Measurements from ENCODE around the gene DCLRE1B. TPM values are rescaled to one million over a fixed set of nuclear protein-coding genes. Genes with fewer than 3 reads are reported as not detected.

DCLRE1B gene
- total and polyA plus RNA-seq, 12 donors: 1.1 to 6.1 (median 3.8) TPM

DNA sequence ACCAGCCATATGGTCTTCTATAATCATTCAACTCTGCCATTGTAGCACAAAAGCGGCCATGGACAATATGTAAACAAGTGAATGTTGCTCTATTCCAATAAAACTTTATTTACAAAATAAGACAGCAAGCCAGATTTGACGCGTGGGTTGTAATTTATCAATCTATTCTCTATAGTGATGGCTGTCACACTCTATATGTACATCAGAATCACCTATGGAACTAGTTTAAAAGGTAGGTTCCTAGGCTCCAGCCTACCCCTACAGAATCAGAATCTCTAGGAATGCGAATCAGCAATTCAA, 25.4 kb upstream of the DCLRE1B start:
- Histone ChIP-seq H3K27ac (no peak overlapping the region), H3K4me1 (replicated peaks in 1 of 2) (no peaks in the 10 kb centered on the region), H3K27me3 (no peaks in the 10 kb centered on the region), H3K9me3 (replicated peaks in 1 of 3) (no peaks in the 10 kb centered on the region), H3K4me3 (no peak overlapping the region), H3K36me3 (replicated peaks in 1 of 2) (no peaks in the 10 kb centered on the region)
- intact Hi-C loops (cut with DNase I): no loop called here
- no peak for TF ChIP-seq POLR2A (IDR thresholded peaks at IDR 0.05)
- TF ChIP-seq, protein P1, sequence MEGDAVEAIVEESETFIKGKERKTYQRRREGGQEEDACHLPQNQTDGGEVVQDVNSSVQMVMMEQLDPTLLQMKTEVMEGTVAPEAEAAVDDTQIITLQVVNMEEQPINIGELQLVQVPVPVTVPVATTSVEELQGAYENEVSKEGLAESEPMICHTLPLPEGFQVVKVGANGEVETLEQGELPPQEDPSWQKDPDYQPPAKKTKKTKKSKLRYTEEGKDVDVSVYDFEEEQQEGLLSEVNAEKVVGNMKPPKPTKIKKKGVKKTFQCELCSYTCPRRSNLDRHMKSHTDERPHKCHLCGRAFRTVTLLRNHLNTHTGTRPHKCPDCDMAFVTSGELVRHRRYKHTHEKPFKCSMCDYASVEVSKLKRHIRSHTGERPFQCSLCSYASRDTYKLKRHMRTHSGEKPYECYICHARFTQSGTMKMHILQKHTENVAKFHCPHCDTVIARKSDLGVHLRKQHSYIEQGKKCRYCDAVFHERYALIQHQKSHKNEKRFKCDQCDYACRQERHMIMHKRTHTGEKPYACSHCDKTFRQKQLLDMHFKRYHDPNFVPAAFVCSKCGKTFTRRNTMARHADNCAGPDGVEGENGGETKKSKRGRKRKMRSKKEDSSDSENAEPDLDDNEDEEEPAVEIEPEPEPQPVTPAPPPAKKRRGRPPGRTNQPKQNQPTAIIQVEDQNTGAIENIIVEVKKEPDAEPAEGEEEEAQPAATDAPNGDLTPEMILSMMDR (IDR thresholded peaks at IDR 0.05): no peak
- no peak for DNase-seq
- WGBS, 4 donors: 88 to 96% (median 96%) methylated on average over 4 of the region's 4 CpGs

DNA sequence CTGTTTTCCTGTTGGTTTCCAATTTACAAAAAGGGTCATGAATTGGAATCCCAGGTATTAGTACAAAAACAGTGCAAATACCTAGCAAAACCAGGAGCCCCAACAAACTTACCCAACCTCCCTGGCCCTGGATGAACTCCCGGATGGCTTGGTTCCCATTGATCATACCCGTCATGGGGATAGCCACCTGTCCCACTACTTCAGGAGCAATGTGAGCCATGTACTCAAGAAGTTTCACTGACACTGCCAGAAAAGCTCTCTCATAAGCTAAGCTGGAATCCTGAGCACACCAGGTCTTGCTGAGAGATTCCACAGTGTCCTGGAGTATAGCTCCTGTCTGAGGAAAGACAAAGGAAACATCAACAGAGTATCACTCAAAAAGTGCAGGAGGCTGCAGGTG, 23.5 kb upstream of the DCLRE1B start:
- Histone ChIP-seq H3K27me3 (no peaks in the 10 kb centered on the region), H3K4me1 (replicated peaks in 1 of 2) (no peaks in the 10 kb centered on the region), H3K4me3 (no peak overlapping the region), H3K36me3 (replicated peaks in 1 of 2) (no peaks in the 10 kb centered on the region), H3K9me3 (replicated peaks in 1 of 3) (no peaks in the 10 kb centered on the region), H3K27ac (no peak overlapping the region)
- intact Hi-C loops (cut with DNase I): no loop called here
- WGBS, 4 donors: 84 to 92% (median 88%) methylated on average over 2 of the region's 2 CpGs
- TF ChIP-seq POLR2A (IDR thresholded peaks at IDR 0.05): no peak
- TF ChIP-seq, protein P1 (IDR thresholded peaks at IDR 0.05): no peak
- DNase-seq: no peak

DNA sequence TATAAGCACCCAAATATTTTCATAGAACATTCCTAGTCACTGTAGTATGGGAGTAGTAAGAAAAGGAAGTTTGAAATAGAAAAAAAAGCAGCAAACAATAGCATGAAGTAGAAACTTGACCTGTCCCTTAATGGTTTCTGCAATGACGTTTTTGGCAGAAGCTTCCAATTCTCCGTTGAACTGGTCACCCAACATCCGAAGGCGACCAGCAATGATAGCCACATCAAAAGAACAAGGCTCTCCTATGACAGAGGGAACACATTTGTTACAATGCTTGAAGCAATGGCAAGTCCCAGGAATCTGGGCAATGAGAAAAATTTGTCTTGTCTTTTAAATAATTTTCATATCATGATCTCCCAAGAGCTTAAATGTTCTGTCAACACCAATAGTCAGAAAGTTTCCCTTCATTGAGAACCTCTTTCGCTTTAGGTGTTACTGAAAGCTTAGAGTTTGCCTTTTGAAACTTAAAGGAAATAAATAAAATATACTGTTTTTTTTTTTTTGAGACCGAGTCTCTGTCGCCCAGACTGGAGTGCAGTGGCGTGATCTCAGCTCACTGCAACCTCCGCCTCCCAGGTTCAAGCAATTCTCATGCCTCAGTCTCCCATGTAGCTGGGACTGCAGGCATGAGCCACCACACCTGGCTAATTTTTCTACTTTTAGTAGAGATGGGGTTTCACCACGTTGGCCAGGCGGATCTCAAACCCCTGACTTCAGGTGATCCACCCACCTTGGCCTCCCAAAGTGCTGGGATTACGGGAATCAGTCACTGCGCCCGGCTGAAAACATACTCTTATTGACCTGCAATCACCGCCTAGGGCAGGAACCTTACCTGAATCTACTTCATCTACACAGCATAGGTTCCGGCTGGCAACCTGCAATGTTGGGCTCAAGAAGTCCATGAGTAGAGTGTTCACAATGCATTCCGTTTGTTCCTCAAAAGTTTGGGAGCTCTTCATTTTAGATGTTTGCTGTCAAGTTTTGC, 18.4 kb upstream of the DCLRE1B start:
- intact Hi-C loops (cut with DNase I): no loop called here
- no peak for DNase-seq
- no peak for TF ChIP-seq POLR2A (IDR thresholded peaks at IDR 0.05)
- TF ChIP-seq, protein P1 (IDR thresholded peaks at IDR 0.05): no peak
- Histone ChIP-seq H3K4me3 (no peak overlapping the region), H3K27ac (no peak overlapping the region), H3K36me3 (replicated peaks in 1 of 2) (no peaks in the 10 kb centered on the region), H3K4me1 (replicated peaks in 1 of 2) (no peaks in the 10 kb centered on the region), H3K27me3 (no peaks in the 10 kb centered on the region), H3K9me3 (replicated peaks in 1 of 3) (no peaks in the 10 kb centered on the region)
- WGBS, 4 donors: 85 to 90% (median 88%) methylated on average over 17 of the region's 17 CpGs

DNA sequence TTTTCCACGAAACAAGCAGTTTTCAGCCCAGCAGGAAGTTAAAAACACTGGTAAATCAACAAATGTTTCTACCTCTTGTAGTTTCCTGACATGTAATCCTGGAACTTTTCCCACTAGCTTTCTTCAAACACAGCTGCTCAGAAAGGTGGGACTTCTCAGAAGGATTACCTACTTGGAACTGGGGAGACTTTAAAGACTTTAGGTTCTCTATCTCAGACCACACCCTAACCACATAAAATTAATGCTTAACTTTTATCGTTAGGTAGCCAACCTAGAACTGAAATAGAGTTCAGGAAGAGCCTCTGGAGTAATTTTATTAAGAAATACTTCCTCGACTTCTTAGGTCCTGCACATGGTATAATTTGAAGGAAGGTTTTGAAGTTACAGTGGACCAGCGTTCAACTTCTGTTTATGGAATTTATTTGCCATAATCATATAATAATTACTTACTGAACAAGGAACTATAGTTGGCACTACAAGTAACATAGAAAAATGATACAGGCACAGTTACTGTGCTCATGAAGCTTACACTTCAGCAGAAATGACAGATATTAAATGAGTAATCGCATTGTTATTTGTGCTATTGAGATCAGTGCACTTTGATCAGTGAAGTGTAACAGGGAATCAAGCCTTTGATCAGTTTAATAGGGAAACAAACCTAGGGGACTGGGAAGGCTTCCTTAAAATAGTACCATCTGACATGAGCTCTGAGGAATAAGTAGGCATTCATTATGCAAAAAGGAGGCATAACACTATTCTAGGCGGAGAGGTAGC, 17.5 kb upstream of the DCLRE1B start, which contains the start of gene BCL2L15:
BCL2L15 (minus strand) TSS at position 180 of the 774 bp plus-strand sequence. CDS start 206 bp downstream, outside the sequence.
- intact Hi-C loops (cut with DNase I): no loop called here
- H3K36me3 ChIP-seq (replicated peaks in 1 of 2): no peaks in the 10 kb centered on the region
- no peak within 1 kb of the TSS for H3K27ac ChIP-seq
- no peaks in the 10 kb centered on the region for H3K27me3 ChIP-seq
- no peaks in the 10 kb centered on the region for H3K9me3 ChIP-seq (replicated peaks in 1 of 3)
- DNase-seq: no peak
- H3K4me1 ChIP-seq (replicated peaks in 1 of 2): no peaks in the 10 kb centered on the region
- no peak within 1 kb of the TSS for H3K4me3 ChIP-seq
- TF ChIP-seq, protein P1 (IDR thresholded peaks at IDR 0.05): no peak
- TF ChIP-seq POLR2A (IDR thresholded peaks at IDR 0.05): no peak
- WGBS, 4 donors: 73 to 84% (median 78%) methylated on average over 6 of the region's 6 CpGs
